HUES64 (cell line): Measurements from ENCODE around the gene INPP5F.
A peak's percentile ranks its signal among the peaks of the same experiment; 100 is the strongest.

Experiments
- H3K27ac ChIP-seq: 2 replicates; pipeline ENCODE4 v1.7.0; 2013; ENCODE audit warnings: low read depth, low read length, inconsistent platforms
- H3K27me3 ChIP-seq: 2 replicates; pipeline ENCODE4 v1.6.1; 2013; ENCODE audit warnings: mild to moderate bottlenecking, low read length; ENCODE audit not compliant: insufficient read depth
- H3K36me3 ChIP-seq: 2 replicates; pipeline ENCODE4 v1.6.1; 2013; ENCODE audit warnings: mild to moderate bottlenecking, low read length; ENCODE audit not compliant: insufficient read depth
- H3K4me1 ChIP-seq: 2 replicates; pipeline ENCODE4 v1.6.1; 2013; ENCODE audit warnings: mild to moderate bottlenecking, low read length, moderate library complexity; ENCODE audit not compliant: insufficient read depth
- H3K4me3 ChIP-seq: 2 replicates; pipeline ENCODE4 v1.5.1; 2013; ENCODE audit warnings: mild to moderate bottlenecking, low read length, moderate library complexity
- H3K9ac ChIP-seq: 2 replicates; pipeline ENCODE4 v1.6.1; 2013; ENCODE audit warnings: mild to moderate bottlenecking, low read depth, low read length
- H3K9me3 ChIP-seq: 2 replicates; pipeline ENCODE4 v1.6.1; 2013; ENCODE audit warnings: low read depth, low read length; ENCODE audit not compliant: insufficient read depth
- WGBS: fragments of 150-250, 120-280 bp; methylation state at CpG from one replicate; pipeline ENCODE4 v1.1.7; 2013; ENCODE audit warnings: missing lambda C conversion rate; 5-methylcytosine and 5-hydroxymethylcytosine counted together

INPP5F gene

DNA sequence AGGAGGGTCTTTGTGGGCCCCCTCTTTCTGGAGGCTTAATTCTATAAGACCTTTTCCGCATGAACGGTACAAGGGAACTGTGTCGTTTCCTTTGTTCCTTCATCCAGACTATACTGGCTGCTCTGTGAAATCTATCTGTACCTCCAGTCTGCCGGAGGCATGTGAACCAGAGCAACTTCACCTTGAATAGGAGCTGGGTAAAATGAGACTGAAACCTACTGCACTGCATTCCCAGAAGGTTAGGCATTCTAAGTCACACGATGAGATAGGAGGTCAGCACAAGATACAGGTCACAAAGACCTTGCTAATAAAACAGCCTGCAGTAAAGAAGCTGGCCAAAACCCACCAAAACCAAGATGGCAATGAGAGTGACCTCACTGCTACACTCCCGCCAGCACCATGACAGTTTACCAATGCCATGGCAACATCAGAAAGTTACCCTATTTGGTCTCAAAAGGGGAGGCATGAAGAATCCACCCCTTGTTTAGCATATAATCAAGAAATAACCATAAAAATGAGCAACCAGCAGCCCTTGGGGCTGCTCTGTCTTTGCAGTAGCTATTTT lies 36.8 kb upstream of the INPP5F start:
- Histone ChIP-seq H3K27ac (peak overlapping the region; percentile 97; the same call in 1 of the 2 replicates), H3K36me3 (no peaks in the 10 kb centered on the region), H3K4me3 (no peak overlapping the region), H3K9me3 (no peaks in the 10 kb centered on the region), H3K4me1 (peaks cover 13% of the 10 kb centered on the region), H3K27me3 (no peaks in the 10 kb centered on the region), H3K9ac (peak overlapping the region; percentile 60; the same call in 1 of the 2 replicates)
- WGBS, result 83% methylated on average over 6 of the region's 6 CpGs

DNA sequence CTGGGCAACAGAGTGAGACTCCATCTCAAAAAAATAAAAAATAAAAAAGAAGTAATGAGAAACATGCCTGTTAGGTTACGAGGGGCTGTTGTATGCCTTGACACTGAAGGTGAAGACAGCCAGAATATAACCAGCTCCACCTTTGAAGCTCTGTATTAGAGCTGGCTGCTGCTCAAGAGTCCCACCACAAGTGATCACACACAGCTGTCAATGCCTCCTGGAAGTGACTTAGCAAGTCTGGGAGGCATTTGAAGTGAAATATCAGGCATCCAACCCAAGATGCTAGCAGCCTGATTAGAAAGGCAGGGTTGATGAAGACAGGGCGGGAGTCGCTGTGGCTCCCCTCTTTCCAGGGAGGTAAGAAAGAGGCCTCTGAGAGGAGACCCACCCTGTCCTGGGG lies 34.1 kb upstream of the INPP5F start:
- Histone ChIP-seq H3K4me1 (peaks cover 13% of the 10 kb centered on the region), H3K9ac (no peak overlapping the region), H3K4me3 (no peak overlapping the region), H3K36me3 (no peaks in the 10 kb centered on the region), H3K27me3 (no peaks in the 10 kb centered on the region), H3K27ac (no peak overlapping the region), H3K9me3 (no peaks in the 10 kb centered on the region)
- 99% methylated on average over 3 of the region's 3 CpGs for WGBS

- H3K36me3 ChIP-seq, result no peaks in the 10 kb centered on the region
- no peak overlapping the region for H3K27ac ChIP-seq
- H3K4me3 ChIP-seq, result no peak overlapping the region
- H3K27me3 ChIP-seq, result no peaks in the 10 kb centered on the region
- H3K9me3 ChIP-seq, result no peaks in the 10 kb centered on the region
- 90% methylated on average over 6 of the region's 6 CpGs for WGBS
- H3K4me1 ChIP-seq, result peaks cover 7% of the 10 kb centered on the region
- no peak overlapping the region for H3K9ac ChIP-seq
Measured at GRCh38 chr10:119693262-119693957, 32.4 kb upstream of the INPP5F start.

GRCh38 chr10:119694608-119695007 lies 31.2 kb upstream of the INPP5F start:
- Histone ChIP-seq H3K4me3 (no peak overlapping the region), H3K36me3 (no peaks in the 10 kb centered on the region), H3K9me3 (no peaks in the 10 kb centered on the region), H3K9ac (no peak overlapping the region), H3K27ac (no peak overlapping the region), H3K27me3 (no peaks in the 10 kb centered on the region), H3K4me1 (no peaks in the 10 kb centered on the region)
- 95% methylated on average over 7 of the region's 7 CpGs for WGBS

GRCh38 chr10:119700321-119700954 lies 25.4 kb upstream of the INPP5F start:
- Histone ChIP-seq H3K27me3 (no peaks in the 10 kb centered on the region), H3K36me3 (no peaks in the 10 kb centered on the region), H3K4me3 (no peak overlapping the region), H3K9me3 (no peaks in the 10 kb centered on the region), H3K4me1 (peaks cover 7% of the 10 kb centered on the region), H3K9ac (no peak overlapping the region), H3K27ac (no peak overlapping the region)
- WGBS, result 99% methylated on average over 3 of the region's 4 CpGs

DNA sequence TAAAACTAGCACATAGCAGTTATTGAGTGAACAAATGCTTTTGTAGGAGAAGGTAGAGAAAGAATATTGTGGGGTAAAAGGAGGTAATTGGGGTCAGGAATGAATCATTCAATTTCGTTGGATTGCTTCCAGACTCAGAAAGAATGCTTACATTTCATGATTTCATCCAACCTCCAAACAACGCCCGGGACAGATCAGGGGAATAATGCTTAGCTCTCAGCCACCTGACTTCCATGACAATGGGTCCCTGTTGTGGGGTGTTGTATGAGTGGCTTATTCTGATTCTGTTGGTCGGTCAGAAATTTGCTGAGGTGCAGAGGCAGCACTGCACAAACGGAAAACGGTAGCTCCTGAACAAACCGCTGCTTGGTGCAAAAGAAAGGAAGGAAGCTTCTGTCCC lies 24.0 kb upstream of the INPP5F start:
- 62% methylated on average over 7 of the region's 7 CpGs for WGBS
- H3K36me3 ChIP-seq, result no peaks in the 10 kb centered on the region
- H3K4me1 ChIP-seq, result peaks cover 7% of the 10 kb centered on the region
- H3K4me3 ChIP-seq, result no peak overlapping the region
- 0 out of 2 replicates have a peak, but pooled peaks cover 3% of the 10 kb centered on the region for H3K9me3 ChIP-seq
- H3K27ac ChIP-seq, result no peak overlapping the region
- no peaks in the 10 kb centered on the region for H3K27me3 ChIP-seq
- H3K9ac ChIP-seq, result no peak overlapping the region

DNA sequence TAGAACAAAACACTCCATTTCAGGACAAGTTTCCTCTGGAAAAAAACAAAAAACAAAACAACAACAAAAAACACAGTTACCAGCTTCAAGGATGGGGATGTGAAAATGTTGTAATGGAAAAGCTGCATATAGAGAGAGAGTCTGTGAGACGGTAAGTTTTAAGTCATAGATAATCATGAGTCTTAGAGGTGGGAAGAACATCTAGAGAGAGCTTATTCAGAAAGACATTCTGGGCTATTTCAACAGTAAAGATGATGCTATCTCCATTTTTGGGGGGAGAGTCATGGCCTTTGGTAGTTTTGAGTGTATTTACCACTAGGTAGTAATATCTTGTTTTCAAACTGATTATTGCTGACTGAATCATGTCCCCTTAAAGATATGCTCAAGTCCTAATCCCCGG lies 23.3 kb upstream of the INPP5F start:
- Histone ChIP-seq H3K36me3 (no peaks in the 10 kb centered on the region), H3K4me1 (peaks cover 7% of the 10 kb centered on the region), H3K27me3 (no peaks in the 10 kb centered on the region), H3K9ac (no peak overlapping the region), H3K9me3 (peaks cover 10% of the 10 kb centered on the region; the same call in 1 of the 2 replicates), H3K27ac (no peak overlapping the region), H3K4me3 (no peak overlapping the region)
- WGBS, result 92% methylated on average over 2 of the region's 2 CpGs

GRCh38 chr10:119703903-119704508 lies 21.8 kb upstream of the INPP5F start:
- H3K9ac ChIP-seq, result no peak overlapping the region
- no peaks in the 10 kb centered on the region for H3K27me3 ChIP-seq
- H3K9me3 ChIP-seq, result peaks cover 11% of the 10 kb centered on the region; the same call in 1 of the 2 replicates
- peaks cover 7% of the 10 kb centered on the region for H3K4me1 ChIP-seq
- H3K27ac ChIP-seq, result no peak overlapping the region
- no peak overlapping the region for H3K4me3 ChIP-seq
- WGBS, result 97% methylated on average over 6 of the region's 9 CpGs
- H3K36me3 ChIP-seq, result no peaks in the 10 kb centered on the region

DNA sequence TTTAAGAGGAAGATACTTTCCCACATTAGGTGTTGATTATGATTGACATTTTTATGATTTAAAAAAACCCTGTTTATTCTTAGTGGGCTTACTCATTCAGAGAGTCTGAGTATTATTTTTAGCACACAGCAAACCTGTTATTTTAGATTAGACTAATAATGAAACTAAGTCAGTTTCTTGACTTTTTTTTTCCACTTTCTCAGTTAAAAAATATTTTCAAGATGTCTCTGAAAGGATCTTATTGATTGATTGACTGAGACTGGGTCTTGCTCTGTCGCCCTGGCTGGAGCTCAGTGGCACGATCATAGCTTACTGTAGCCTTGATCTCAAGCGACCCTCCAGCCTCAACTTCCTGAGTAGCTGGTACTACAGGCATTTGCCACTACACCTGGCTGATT lies 20.4 kb upstream of the INPP5F start:
- WGBS, result 89% methylated on average over 3 of the region's 3 CpGs
- Histone ChIP-seq H3K4me3 (no peak overlapping the region), H3K4me1 (peaks cover 7% of the 10 kb centered on the region), H3K27me3 (no peaks in the 10 kb centered on the region), H3K27ac (no peak overlapping the region), H3K9me3 (peaks cover 11% of the 10 kb centered on the region; the same call in 1 of the 2 replicates), H3K9ac (no peak overlapping the region), H3K36me3 (no peaks in the 10 kb centered on the region)

DNA sequence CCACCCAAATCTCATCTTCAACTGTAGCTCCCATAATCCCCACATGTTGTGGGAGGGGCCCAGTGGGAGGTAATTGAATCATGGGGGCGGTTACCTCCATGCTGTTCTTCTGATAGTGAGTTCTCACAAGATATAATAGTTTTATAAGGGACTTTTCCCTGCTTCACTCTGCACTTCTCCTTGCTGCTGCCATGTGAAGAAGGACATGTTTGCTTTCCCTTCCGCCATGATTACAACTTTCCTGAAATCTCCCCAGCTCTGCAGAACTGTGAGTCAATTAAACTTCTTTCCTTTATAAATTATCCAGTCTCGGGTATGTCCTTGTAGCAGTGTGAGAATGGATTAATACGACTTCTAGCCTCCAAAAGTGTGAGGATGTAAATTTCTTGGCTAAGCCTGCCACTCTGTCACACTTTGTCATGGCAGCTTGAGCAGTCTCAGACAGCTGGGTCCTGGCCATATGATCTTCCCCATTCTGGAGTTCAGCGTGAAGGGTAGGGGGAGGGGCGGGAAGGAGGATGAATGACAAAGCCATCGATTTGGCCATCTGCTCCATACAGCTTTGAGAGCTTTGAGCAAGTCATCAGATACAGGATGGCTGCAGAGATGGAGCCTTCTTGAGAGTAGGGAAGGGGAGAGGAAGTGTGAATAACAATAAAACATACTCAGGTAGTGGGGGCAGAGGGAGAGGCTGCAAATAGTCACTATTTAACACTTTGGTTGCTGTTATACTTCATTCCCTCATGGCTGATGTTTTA lies 19.1 kb upstream of the INPP5F start:
- H3K4me3 ChIP-seq, result no peak overlapping the region
- no peaks in the 10 kb centered on the region for H3K27me3 ChIP-seq
- H3K9ac ChIP-seq, result no peak overlapping the region
- peaks cover 6% of the 10 kb centered on the region for H3K4me1 ChIP-seq
- H3K36me3 ChIP-seq, result no peaks in the 10 kb centered on the region
- peak overlapping the region; percentile 13; the same call in 1 of the 2 replicates for H3K27ac ChIP-seq
- 56% methylated on average over 7 of the region's 7 CpGs for WGBS
- peaks cover 20% of the 10 kb centered on the region; the same call in 1 of the 2 replicates for H3K9me3 ChIP-seq
